Subcutaneous abdominal adipose tissue (tissue), 5 donors: Measurements from ENCODE around the gene CYP4F8.

ENCODE experiments used
- H3K27ac ChIP-seq: one replicate; pipeline ENCODE4 v1.7.0; 2013; ENCODE audit warnings: low read depth, mild to moderate bottlenecking, inconsistent platforms, low read length, moderate library complexity
- H3K27me3 ChIP-seq, 5 donors: one replicate each; pipeline ENCODE4 v1.7.0; 2013; ENCODE audit warnings: low read length in 5 of 5, inconsistent platforms in 1 of 5; ENCODE audit not compliant: control insufficient read depth in 5 of 5, insufficient read depth in 4 of 5
- H3K36me3 ChIP-seq, 5 donors: one replicate each; pipeline ENCODE4 v1.7.0; 2013; ENCODE audit warnings: low read length in 5 of 5; ENCODE audit not compliant: control insufficient read depth in 5 of 5, insufficient read depth in 5 of 5
- H3K4me1 ChIP-seq, 5 donors: one replicate each; pipeline ENCODE4 v1.7.0; 2013; ENCODE audit warnings: low read length in 5 of 5, mild to moderate bottlenecking in 3 of 5, moderate library complexity in 1 of 5; ENCODE audit not compliant: control insufficient read depth in 5 of 5, insufficient read depth in 5 of 5
- H3K4me3 ChIP-seq, 5 donors: one replicate each; pipeline ENCODE4 v1.7.0; 2013; ENCODE audit warnings: low read length in 5 of 5, low read depth in 1 of 5
- H3K9ac ChIP-seq, 5 donors: one replicate each; pipeline ENCODE4 v1.7.0; 2013; ENCODE audit warnings: low read length in 5 of 5, mild to moderate bottlenecking in 4 of 5, moderate library complexity in 3 of 5
- H3K9me3 ChIP-seq, 5 donors: one replicate each; pipeline ENCODE4 v1.7.0; 2013; ENCODE audit warnings: low read length in 5 of 5; ENCODE audit not compliant: control insufficient read depth in 5 of 5
- donor health status: healthy.
- donor health status: healthy.
- donor health status: healthy.
- donor health status: healthy.
- donor health status: healthy.

CYP4F8 gene, protein sequence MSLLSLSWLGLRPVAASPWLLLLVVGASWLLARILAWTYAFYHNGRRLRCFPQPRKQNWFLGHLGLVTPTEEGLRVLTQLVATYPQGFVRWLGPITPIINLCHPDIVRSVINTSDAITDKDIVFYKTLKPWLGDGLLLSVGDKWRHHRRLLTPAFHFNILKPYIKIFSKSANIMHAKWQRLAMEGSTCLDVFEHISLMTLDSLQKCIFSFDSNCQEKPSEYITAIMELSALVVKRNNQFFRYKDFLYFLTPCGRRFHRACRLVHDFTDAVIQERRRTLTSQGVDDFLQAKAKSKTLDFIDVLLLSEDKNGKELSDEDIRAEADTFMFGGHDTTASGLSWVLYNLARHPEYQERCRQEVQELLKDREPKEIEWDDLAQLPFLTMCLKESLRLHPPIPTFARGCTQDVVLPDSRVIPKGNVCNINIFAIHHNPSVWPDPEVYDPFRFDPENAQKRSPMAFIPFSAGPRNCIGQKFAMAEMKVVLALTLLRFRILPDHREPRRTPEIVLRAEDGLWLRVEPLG

DNA sequence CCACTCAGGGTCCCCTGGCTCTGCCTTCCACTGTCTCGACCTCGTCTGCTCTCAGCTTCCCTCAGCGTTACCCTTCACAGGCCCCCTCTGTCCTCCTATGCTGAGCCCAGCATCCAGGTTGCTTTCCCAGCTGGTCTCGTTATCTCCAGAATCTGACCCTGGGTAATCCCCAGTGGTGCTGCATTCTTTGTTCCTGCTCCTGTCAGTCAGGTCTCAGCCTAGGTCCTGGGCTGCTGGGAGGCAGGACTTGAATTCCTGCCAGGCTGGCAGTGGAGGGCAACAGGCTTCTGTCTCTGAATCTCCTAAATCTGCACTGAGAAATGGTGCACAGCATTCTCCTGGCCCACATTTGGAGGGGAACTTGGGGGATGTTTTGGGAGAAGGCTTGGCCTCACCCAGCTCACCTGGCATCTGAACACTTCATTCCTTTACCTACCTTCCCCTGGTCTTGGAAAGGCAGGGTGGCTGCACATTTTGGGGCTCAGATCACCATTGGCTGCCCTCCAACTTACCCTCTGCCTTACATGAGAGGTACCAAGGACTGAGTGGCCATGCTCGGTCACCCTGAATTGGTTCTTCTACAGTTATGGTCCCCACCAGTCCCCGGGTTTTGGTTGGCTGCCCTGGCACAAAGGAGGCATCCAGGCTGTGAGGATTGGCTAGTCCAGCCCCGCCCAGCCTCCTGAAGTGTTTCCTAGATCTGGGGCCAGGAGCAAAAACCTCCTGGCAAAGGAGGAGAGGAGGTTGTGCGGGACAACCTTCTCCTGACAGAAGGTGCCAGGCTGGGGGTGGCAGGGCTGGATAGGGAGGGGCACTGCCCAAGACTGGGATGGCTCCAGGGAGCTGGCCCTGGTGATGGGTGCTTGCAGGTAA, at the start of gene CYP4F8:
CYP4F8 (plus strand) TSS at position 712 of the 873 bp plus-strand sequence. CDS start 399 bp downstream, outside the sequence.
- H3K27me3 ChIP-seq, result peaks cover 0 to 32% (median 17%) of the 10 kb centered on the region in 5 donors
- H3K4me1 ChIP-seq, result no peaks in the 10 kb centered on the region
- no peak within 1 kb of the TSS for H3K4me3 ChIP-seq
- H3K9me3 ChIP-seq, result no peaks in the 10 kb centered on the region
- no peak within 1 kb of the TSS for H3K9ac ChIP-seq
- no peaks in the 10 kb centered on the region for H3K36me3 ChIP-seq
- H3K27ac ChIP-seq, result no peak within 1 kb of the TSS

DNA sequence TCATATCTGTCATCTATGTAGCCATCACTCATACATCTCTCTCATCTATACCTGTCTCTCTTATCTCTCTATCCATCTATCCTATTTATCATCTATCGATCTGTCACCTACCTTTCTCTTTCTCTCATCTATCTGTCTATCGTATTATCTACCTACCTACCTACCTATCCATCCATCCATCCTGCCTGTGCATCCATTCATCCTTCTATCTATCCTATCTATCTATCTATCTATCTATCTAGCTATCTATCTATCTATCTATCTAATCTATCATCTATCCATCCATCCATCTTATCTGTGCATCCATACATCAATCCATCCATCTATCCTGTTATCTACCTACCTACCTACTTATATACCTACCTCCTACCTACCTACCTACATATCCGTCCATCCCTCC, 44.6 kb upstream of the CYP4F8 start:
- H3K27ac ChIP-seq, result no peak overlapping the region
- no peaks in the 10 kb centered on the region for H3K36me3 ChIP-seq
- no peaks in the 10 kb centered on the region for H3K9me3 ChIP-seq
- no peak overlapping the region for H3K9ac ChIP-seq
- H3K27me3 ChIP-seq, result peaks cover 8 to 27% (median 17%) of the 10 kb centered on the region in 5 donors
- H3K4me3 ChIP-seq, result no peak overlapping the region
- no peaks in the 10 kb centered on the region for H3K4me1 ChIP-seq

DNA sequence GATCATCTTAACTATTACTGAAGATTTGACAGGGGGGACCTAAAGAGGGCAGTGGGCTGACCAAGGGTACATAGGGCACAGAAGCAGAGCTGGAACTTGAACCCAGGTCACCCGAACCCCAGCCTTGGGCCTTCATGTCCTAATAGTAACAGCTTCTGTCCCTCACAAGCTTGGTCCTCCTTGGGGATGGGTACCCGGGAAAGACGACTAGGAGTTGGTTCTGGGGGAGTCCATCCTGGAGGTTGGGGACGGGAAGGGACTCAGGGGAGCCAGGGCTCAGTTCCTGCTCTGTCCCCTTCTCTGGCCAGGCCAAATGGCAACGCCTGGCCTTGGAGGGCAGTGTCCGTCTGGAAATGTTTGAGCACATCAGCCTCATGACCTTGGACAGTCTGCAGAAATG, 39.6 kb upstream of the CYP4F8 start:
- Histone ChIP-seq H3K4me1 (no peaks in the 10 kb centered on the region), H3K9me3 (no peaks in the 10 kb centered on the region), H3K27ac (no peak overlapping the region), H3K36me3 (no peaks in the 10 kb centered on the region), H3K27me3 (peaks cover 1 to 18% (median 6%) of the 10 kb centered on the region in 5 donors), H3K4me3 (no peak overlapping the region), H3K9ac (no peak overlapping the region)

DNA sequence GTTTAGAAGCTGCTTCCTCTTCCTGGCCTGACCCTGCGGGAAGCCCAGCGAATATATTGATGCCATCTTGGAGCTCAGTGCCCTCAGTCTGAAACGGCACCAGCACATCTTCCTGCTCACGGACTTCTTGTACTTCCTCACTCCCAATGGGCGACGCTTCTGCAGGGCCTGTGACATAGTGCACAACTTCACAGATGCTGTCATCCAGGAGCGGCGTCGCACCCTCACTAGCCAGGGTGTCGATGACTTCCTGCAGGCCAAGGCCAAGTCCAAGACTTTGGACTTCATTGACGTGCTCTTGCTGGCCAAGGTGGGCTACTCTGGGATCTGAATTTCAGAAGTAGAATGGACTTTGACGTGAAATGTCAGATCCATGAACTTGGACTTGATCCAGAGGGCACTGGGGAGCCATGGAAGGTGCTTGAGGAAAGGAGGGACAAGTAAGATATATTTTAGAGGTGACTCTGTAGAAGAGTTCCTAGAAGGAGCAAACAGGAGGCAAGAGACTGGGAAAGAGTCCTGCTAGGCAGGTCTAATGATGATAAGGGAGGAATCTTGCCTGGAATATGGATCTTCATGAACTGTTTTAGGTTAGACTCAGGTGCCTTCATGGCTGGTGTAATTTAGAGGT, 38.4 kb upstream of the CYP4F8 start:
- Histone ChIP-seq H3K27ac (no peak overlapping the region), H3K4me1 (no peaks in the 10 kb centered on the region), H3K27me3 (peaks cover 0 to 19% (median 6%) of the 10 kb centered on the region in 5 donors)

DNA sequence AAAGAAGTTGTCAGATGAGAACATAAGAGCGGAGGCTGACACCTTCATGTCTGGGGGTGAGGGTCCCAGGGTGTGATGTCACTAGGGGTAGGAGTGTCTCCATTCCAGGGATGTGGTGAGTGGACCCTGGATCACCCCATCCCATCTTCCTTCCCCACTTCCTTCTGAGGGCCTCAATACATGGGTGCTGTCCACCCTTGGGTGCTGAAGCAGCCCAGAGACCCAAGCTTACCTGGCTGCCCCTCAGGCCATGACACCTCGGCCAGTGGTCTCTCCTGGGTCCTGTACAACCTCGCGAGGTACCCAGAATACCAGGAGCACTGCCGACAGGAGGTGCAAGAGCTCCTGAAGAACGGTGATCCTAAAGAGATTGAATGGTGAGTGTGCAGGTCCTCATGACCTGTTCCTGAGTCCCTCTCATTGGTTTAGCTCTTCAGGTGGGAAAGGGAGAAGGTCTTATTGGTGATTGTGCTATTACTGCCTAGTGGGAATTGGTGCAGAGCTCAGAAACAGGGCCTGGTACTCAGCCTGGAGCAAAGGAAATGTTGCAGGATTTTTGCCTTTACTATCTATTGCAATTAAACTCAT, 37.7 kb upstream of the CYP4F8 start:
- H3K27me3 ChIP-seq, result peaks cover 0 to 17% (median 3%) of the 10 kb centered on the region in 5 donors
- H3K4me3 ChIP-seq, result no peak overlapping the region
- H3K4me1 ChIP-seq, result no peaks in the 10 kb centered on the region
- H3K36me3 ChIP-seq, result no peaks in the 10 kb centered on the region
- H3K27ac ChIP-seq, result no peak overlapping the region
- H3K9ac ChIP-seq, result no peak overlapping the region
- H3K9me3 ChIP-seq, result no peaks in the 10 kb centered on the region

More for the DNA sequence above, 38.4 kb upstream of the CYP4F8 start:
- Histone ChIP-seq H3K9me3 (no peaks in the 10 kb centered on the region), H3K4me3 (no peak overlapping the region), H3K36me3 (no peaks in the 10 kb centered on the region), H3K9ac (no peak overlapping the region)

DNA sequence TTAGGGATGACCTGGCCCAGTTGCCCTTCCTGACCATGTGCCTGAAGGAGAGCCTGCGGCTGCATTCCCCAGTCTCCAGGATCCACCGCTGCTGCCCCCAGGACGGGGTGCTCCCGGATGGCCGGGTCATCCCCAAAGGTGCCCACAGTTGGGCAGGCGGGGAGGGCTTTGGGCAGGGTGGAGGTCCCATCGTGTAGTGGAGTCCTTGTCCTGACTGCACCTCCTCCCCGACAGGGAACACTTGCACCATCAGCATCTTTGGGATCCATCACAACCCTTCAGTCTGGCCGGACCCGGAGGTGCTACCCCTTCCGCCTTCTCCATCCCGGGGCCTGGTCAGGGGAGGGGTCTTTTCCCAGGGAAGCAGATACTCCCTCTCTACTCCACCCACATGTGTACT, 31.7 kb upstream of the CYP4F8 start:
- Histone ChIP-seq H3K9ac (no peak overlapping the region), H3K27me3 (peaks cover 7 to 20% (median 16%) of the 10 kb centered on the region in 5 donors), H3K9me3 (no peaks in the 10 kb centered on the region), H3K4me1 (peaks cover 0 to 7% (median 3%) of the 10 kb centered on the region in 5 donors), H3K4me3 (no peak overlapping the region), H3K27ac (no peak overlapping the region), H3K36me3 (no peaks in the 10 kb centered on the region)

DNA sequence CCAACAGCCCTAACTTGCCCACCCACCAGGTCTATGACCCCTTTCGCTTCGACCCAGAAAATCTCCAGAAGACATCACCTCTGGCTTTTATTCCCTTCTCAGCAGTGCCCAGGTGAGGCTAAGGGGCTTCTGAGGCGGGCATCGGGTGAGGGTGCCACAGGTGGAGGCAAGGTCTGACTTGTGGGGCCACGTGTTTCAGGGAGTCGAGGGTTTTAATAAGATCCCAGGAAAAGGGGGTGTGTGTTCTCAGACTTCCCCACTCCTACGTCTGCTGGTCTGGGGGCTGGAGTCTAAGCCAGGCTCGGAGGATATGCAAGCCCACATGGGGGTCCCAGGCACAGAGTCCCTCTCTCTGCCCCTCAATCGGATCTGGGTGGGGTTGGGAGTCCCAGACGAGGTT, 30.9 kb upstream of the CYP4F8 start:
- H3K27me3 ChIP-seq, result peaks cover 7 to 20% (median 16%) of the 10 kb centered on the region in 5 donors
- no peak overlapping the region for H3K9ac ChIP-seq
- no peak overlapping the region for H3K27ac ChIP-seq
- H3K9me3 ChIP-seq, result no peaks in the 10 kb centered on the region
- no peaks in the 10 kb centered on the region for H3K36me3 ChIP-seq
- peaks cover 0 to 7% (median 3%) of the 10 kb centered on the region in 5 donors for H3K4me1 ChIP-seq
- H3K4me3 ChIP-seq, result peak overlapping the region in 1 of 5 donors; percentile 30

DNA sequence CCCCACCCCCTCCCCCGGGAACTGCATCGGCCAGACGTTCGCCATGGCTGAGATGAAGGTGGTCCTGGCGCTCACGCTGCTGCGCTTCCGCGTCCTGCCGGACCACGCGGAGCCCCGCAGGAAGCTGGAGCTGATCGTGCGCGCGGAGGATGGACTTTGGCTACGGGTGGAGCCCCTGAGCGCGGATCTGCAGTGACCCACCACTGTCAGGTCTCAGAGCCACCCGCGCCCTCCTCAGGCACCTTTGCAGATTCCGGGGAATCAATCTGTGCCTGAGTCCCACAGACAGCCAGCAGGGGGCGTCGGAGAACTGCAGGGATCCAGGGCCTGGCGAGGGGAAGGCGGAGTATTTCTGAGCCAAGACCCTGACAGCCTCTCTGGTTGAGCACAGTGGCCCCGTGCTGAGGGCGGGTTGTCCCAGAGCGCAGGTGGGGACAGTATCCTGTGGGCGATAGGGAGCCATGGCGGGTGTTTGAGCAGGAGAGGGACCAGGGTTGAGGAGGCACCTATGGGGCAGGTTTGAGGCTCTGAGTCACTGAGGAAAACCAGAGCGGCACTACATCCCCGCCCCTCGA, 30.4 kb upstream of the CYP4F8 start:
- H3K4me3 ChIP-seq, result peak overlapping the region in 1 of 5 donors; percentile 30
- no peaks in the 10 kb centered on the region for H3K9me3 ChIP-seq
- H3K9ac ChIP-seq, result no peak overlapping the region
- H3K27ac ChIP-seq, result no peak overlapping the region
- H3K27me3 ChIP-seq, result peaks cover 7 to 20% (median 16%) of the 10 kb centered on the region in 5 donors
- H3K4me1 ChIP-seq, result peaks cover 0 to 7% (median 3%) of the 10 kb centered on the region in 5 donors
- H3K36me3 ChIP-seq, result no peaks in the 10 kb centered on the region

DNA sequence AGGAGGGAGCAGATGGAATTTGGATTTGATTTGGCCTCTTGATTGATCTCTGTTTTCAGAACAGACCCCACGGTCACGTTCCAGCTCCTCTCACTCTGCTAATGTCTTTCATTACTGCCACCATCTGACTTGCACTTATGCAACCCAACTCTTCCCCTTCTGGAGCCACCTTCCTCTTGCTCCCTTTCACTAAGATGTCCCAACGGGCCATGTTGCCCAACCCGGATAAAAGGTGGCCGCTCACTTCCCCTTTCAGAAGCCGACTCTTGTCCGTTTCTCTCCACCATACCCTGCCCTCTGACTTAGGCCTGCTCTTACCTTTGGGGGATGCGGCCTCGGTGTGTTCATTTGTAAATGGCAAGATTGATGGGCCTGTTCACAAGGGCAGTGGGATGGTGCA, 27.4 kb upstream of the CYP4F8 start:
- H3K4me1 ChIP-seq, result peaks cover 0 to 7% (median 3%) of the 10 kb centered on the region in 5 donors
- no peaks in the 10 kb centered on the region for H3K36me3 ChIP-seq
- peaks cover 0 to 7% (median 5%) of the 10 kb centered on the region in 5 donors for H3K9me3 ChIP-seq
- peaks cover 11 to 17% (median 16%) of the 10 kb centered on the region in 5 donors for H3K27me3 ChIP-seq
- H3K9ac ChIP-seq, result no peak overlapping the region
- no peak overlapping the region for H3K27ac ChIP-seq
- H3K4me3 ChIP-seq, result no peak overlapping the region
